ENCODE data around the gene INSIG2. TPM values are rescaled to one million over a fixed set of nuclear protein-coding genes. Genes with fewer than 3 reads are reported as not detected.

Gene INSIG2
- total RNA-seq, 1 experiment from 2014 or later = 8.7 TPM

- Histone ChIP-seq H3K27ac (ENCODE audit: insufficient read length, low read depth, low read length) (no peak overlapping the region), H3K56ac (ENCODE audit: insufficient read length, low read depth, low read length) (no peak overlapping the region), H3K4ac (ENCODE audit: low read depth, low read length) (no peak overlapping the region), H3K79me1 (ENCODE audit: insufficient read depth, low read depth, low read length, poor library complexity, severe bottlenecking) (peaks cover 9% of the 10 kb centered on the region), H2BK15ac (ENCODE audit: low read depth, low read length) (no peak overlapping the region), H2AK5ac (ENCODE audit: insufficient read length, low read length) (no peak overlapping the region), H2BK120ac (ENCODE audit: low read depth, low read length, poor library complexity, severe bottlenecking) (no peak overlapping the region), H3K4me2 (ENCODE audit: insufficient read depth, insufficient read length, low read length) (no peak overlapping the region), H3K23me2 (ENCODE audit: insufficient read length, low read depth, low read length, poor library complexity, severe bottlenecking) (no peaks in the 10 kb centered on the region), H3K27me3 (ENCODE audit: insufficient read depth, low read length) (no peaks in the 10 kb centered on the region), H2BK5ac (ENCODE audit: insufficient read length, low read length) (no peak overlapping the region), H4K5ac (ENCODE audit: insufficient read length, low read depth, low read length) (no peak overlapping the region), H4K91ac (ENCODE audit: insufficient read length, low read depth, low read length) (no peak overlapping the region), H3K14ac (ENCODE audit: insufficient read depth, low read length) (no peak overlapping the region), H3K9ac (ENCODE audit: extremely low read depth, insufficient read length, low read length) (no peak overlapping the region), H3K18ac (ENCODE audit: insufficient read length, low read depth, low read length) (no peak overlapping the region), H4K20me1 (ENCODE audit: control insufficient read depth, insufficient read depth, insufficient read length) (no peaks in the 10 kb centered on the region), H3K79me2 (ENCODE audit: insufficient read depth, low read length) (no peaks in the 10 kb centered on the region; the same call in 1 of the 2 replicates), H3K23ac (ENCODE audit: insufficient read length, low read depth, low read length) (no peak overlapping the region), H4K8ac (replicated peaks; ENCODE audit: insufficient read length, low read depth, low read length) (no peak overlapping the region), H2BK20ac (ENCODE audit: low read depth, low read length, poor library complexity, severe bottlenecking) (no peak overlapping the region), H2AFZ (ENCODE audit: low read length) (no peak overlapping the region), H3K9me3 (ENCODE audit: control insufficient read depth, low read depth, low read length) (no peaks in the 10 kb centered on the region), H2BK12ac (ENCODE audit: insufficient read length, low read depth, low read length) (no peak overlapping the region), H3K4me1 (ENCODE audit: insufficient read depth, low read length) (no peaks in the 10 kb centered on the region), H3T11ph (ENCODE audit: low read length) (no peak overlapping the region)
- no CpG with 5 or more reads among the region's 1 CpG for WGBS (ENCODE audit: extremely low coverage, insufficient read length, low lambda C conversion rate)
- H3K36me3 Mint-ChIP-seq (ENCODE audit: insufficient read depth in 1 of 3, low read depth in 3 of 3) = peaks cover 1 to 31% (median 10%) of the 10 kb centered on the region in 3 experiments; a peak in 4 of 7 replicates
- no peak for TF ChIP-seq CTCF (conservative IDR thresholded peaks at IDR 0.05)
- H3K27ac Mint-ChIP-seq = no peak overlapping the region; a peak in 1 of 7 replicates
- H3K4me1 Mint-ChIP-seq = peaks cover 15% of the 10 kb centered on the region in 2 experiments
- H3K27me3 Mint-ChIP-seq (ENCODE audit: low read depth) = no peaks in the 10 kb centered on the region
- no peak overlapping the region for H3K4me3 Mint-ChIP-seq
- DNase-seq = no peak
- H3K9me3 Mint-ChIP-seq = no peaks in the 10 kb centered on the region
Measured at GRCh38 chr2:118098307-118099030, 10.2 kb downstream of the INSIG2 start.

Data from H9 (cell line).